Germinal center (tissue), 1 donor: Measurements from ENCODE around the gene KLK8.
"Not testable (repeated sequence)": the region's sequence is repeated elsewhere in the genome, so short reads cannot be mapped to it uniquely, and the experiment has no call there.

Experiments
- DNase-seq: peaks from one replicate; pipeline ENCODE4 v3.0.0; 2012; ENCODE audit warnings: mixed read lengths, low spot score

KLK8 gene

GRCh38 chr19:50981587-50982146 lies 19.7 kb downstream of the KLK8 start:
- no peak for DNase-seq

GRCh38 chr19:50980208-50980607 lies 21.2 kb downstream of the KLK8 start:
- no peak for DNase-seq

- DNase-seq: no peak
These were observed 21.6 kb downstream of the KLK8 start for GRCh38 chr19:50979758-50980157.

DNA sequence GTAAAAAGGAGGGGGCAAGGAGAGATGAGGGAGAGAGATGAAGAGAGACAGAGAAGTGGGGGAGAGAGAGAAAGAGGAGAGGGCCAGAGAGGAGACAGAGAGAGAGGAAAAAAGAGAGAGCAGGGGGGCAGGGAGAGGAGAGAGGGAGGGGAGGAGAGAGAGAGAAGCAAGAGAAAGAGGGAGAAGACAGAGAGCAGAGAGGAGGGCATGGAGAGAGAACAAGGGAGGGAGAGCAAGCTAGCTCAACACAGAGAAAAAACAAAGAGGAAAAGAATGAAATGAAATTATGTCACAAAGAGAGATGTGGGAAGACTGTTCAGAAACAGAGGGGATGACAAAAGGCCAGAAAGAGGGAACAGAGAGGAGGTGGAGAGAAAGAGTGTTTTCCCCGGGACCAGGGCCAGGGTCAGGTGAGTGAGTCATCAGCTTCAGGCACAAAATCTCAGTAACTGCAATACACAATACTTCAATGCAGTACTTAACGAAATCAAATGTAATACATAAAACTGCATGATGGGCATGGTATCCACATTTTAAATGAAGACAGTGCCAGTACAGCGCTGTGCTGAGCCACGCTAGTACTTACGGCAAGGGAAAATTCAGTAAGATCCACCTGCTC lies 22.5 kb downstream of the KLK8 start:
- DNase-seq: no peak

- no peak for DNase-seq
These were observed 23.8 kb downstream of the KLK8 start for GRCh38 chr19:50977626-50978025.

- no peak for DNase-seq
These were observed 25.6 kb downstream of the KLK8 start for GRCh38 chr19:50975766-50976165.

DNA sequence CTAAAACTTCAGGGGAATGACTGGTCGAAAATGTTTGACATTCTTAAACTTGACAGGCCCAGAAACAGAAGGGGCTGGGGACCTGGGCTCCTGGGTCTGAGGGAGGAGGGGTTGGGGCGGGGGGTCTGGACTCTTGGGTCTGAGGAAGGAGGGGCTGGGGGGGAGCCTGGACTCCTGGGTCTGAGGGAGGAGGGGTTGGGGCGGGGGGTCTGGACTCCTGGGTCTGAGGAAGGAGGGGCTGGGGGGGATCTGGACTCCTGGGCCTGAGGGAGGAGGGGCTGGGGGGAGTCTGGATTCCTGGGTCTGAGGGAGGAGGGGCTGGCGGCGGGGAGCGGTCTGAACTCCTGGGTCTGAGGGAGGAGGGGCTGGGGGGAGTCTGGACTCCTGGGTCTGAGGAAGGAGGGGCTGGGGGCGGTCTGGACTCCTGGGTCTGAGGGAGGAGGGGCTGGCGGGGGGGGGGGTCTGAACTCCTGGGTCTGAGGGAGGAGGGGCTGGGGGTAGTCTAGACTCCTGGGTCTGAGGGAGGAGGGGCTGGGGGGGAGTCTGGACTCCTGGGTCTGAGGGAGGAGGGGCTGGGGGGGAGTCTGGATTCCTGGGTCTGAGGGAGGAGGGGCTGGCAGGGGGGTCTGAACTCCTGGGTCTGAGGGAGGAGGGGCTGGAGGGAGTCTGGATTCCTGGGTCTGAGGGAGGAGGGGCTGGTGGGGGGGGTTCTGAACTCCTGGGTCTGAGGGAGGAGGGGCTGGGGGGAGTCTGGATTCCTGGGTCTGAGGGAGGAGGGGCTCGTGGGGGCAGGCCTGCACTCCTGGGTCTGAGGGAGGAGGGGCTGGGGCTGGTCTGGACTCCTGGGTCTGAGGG lies 26.5 kb downstream of the KLK8 start:
- DNase-seq: no peak

- no peak for DNase-seq
These were observed 28.5 kb downstream of the KLK8 start for GRCh38 chr19:50972795-50973376.

GRCh38 chr19:50969810-50970209 lies 31.6 kb downstream of the KLK8 start:
- not testable (repeated sequence) for DNase-seq

DNA sequence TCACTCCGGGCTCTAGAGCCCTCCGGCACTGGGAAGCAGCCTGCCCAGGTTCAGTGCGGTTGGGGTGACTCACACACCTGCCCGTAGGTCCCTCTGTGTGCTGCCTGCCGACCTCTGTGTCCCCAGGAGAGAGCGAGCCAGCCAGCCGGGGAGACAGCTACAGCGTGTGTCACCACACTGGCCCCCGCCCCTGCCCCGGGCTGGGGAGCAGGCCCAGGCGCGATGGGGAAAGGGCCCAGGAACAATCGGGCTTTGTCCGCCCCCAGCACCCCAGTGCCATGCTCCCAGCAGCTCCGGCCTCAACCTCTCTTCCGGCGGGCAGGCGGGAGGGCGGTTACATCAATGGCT lies 32.0 kb downstream of the KLK8 start, which contains the start of gene KLK6:
Gene KLK6, minus strand, starts transcription at position 179 of the 348 bp plus-strand sequence. CDS start 1,487 bp downstream, outside the sequence.
- no peak for DNase-seq

DNA sequence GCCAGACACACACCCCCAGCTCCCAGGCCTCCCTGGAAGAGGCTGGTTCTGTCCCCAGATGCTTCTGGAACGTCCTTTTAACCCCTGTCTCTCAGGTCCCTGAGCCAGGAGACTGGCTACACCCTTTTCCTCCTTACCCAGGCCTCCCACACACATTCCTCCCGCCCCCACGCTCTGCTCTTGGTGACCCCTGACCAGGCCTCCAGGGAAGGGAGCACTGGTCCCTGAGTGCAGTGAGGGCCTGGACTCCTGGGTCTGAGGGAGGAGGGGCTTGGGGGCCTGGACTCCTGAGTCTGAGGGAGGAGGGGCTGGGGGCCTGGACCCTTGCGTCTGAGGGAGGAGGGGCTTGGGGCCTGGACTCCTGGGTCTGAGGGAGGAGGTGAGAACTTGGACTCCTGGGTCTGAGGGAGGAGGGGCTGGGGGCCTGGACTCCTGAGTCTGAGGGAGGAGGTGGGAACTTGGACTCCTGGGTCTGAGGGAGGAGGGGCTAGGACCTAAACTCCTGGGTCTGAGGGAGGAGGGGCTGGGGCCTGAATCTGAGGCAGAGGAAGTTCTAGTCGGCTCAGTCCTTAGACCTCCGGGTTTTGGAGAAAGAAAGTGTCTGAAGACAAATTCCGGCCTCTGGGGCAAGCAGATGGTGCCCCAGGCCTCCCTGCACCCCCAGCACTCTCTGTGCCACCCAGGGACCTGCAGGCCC lies 32.5 kb downstream of the KLK8 start:
- no peak for DNase-seq

DNA sequence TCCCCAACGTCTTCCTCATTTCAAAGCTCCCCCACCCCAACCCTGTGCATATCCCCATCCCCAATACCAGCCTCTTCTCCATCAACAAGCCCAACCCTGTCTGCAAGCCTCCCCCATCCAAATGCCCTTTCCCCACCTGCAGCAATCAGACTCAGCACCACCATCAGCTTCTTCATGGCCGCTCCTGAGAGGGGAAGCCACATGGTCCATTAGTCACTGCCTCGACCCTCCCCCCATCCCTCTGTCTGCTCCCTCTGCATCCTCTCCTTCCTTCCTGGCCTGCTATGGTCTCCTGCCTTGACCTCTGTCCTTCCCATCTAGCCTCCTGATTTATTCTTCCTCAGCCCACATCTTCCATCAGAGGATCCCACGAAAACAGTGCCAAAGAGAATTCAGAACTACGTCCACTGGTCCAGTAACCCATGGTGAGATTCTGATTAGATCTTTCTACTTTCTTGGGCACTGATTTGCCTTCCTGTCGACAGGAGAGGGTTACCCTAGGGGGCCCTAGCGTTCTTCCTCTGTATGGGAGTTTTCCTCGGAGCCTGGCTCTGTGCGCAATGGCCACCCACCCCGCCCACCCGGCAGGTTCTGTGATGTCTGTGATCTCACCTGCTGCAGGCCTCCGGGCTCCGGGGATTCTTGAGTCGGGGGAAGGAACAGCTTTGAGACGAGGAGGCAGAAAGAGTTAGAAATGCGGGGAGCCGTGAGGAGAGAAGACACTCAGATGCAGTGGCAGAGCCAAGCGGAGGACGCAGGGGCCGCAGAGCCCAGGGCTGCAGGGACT lies 33.3 kb downstream of the KLK8 start:
- DNase-seq: no peak

GRCh38 chr19:50964266-50964665 lies 37.1 kb downstream of the KLK8 start:
- DNase-seq: no peak

DNA sequence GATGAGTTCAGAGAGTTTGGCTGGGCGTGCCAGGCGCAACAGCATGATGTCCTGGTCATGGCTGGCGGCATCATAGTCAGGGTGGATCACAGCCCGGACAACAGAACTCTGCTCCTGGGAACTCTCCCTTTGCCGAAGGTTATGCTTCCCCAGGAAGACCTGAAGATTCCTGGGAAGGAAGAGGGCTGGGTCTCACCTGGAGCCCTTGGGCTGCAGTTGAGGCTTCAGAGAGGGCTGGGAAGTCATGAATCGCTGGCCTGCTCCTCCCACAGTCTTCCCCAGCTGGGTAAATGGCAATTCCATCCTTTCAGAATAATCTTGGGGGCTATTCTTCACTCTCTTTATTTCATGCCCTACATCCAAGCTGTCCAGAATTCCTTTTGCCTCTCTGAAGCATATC lies 38.0 kb downstream of the KLK8 start:
- DNase-seq: no peak

- DNase-seq: no peak
These were observed 39.2 kb downstream of the KLK8 start for GRCh38 chr19:50962245-50962644.

DNA sequence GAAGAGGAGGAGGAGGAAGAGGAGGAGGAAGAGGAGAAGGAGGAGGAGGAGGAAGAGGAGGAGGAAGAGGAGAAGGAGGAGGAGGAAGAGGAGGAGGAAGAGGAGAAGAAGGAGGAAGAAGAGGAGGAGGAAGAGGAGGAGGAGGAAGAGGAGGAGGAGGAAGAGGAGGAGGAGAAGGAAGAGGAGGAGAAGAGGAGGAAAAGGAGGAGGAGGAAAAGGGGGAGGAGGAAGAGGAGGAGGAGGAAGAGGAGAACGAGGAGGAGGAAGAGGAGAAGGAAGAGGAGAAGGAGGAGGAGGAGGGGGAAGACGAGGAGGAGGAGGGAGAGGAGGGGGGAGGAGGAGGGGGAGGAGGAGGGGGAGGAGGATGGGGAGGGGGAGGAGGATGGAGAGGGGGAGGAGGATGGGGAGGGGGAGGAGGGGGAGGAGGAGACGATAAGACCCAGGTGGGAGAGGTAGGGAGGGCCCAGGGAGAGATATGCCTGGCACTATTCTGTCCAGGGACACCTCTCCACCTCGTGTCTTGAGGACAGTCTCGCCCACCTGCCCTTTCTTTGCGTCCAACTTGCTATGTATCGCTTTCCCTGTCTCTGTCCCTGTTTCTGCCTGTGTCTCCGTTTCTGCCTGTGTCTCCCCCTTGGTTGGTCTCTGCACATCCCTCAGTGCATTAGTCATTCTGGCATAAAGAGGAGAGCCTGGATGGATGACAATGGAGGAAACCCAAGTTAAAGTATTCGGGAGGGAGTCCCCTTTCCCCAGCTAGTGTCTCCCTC lies 41.5 kb downstream of the KLK8 start:
- DNase-seq: no peak

GRCh38 chr19:50957587-50957986 lies 43.8 kb downstream of the KLK8 start:
- DNase-seq: no peak

GRCh38 chr19:50952910-50953309 lies 48.5 kb downstream of the KLK8 start, which contains the start of gene KLK5:
KLK5 (minus strand) TSS chr19:50953038; CDS start chr19:50952657, 381 bp downstream.
- no peak for DNase-seq

- DNase-seq: no peak
These were observed 51.5 kb downstream of the KLK8 start for GRCh38 chr19:50949861-50950260.

GRCh38 chr19:50947123-50947522 lies 54.3 kb downstream of the KLK8 start:
- DNase-seq: no peak
